Effector memory CD4-positive, alpha-beta T cell (primary cell): ENCODE measurements around the gene C9orf78.
A peak's percentile ranks its signal among the peaks of the same experiment; 100 is the strongest.
"Not testable (repeated sequence)": the region's sequence is repeated elsewhere in the genome, so short reads cannot be mapped to it uniquely, and the experiment has no call there.

Experiments
- DNase-seq, 3 donors: peaks; one replicate each; pipeline ENCODE4 v3.0.0-alpha.2; 2020
- H3K27ac ChIP-seq: 2 replicates; pipeline ENCODE4 v1.7.0; 2013; ENCODE audit warnings: mild to moderate bottlenecking, low read length, moderate library complexity; ENCODE audit not compliant: insufficient read depth, poor library complexity, severe bottlenecking
- H3K27me3 ChIP-seq: replicated peaks from 2 replicates; pipeline ENCODE4 v1.7.0; 2013; ENCODE audit warnings: mild to moderate bottlenecking, low read length; ENCODE audit not compliant: insufficient read depth, control insufficient read depth, poor library complexity, severe bottlenecking
- H3K36me3 ChIP-seq: 2 replicates; pipeline ENCODE4 v1.7.0; 2013; ENCODE audit warnings: mild to moderate bottlenecking, low read length, moderate library complexity; ENCODE audit not compliant: control insufficient read depth, insufficient read depth
- H3K4me1 ChIP-seq: 2 replicates; pipeline ENCODE4 v1.7.0; 2013; ENCODE audit warnings: low read length, mild to moderate bottlenecking; ENCODE audit not compliant: control insufficient read depth, insufficient read depth, poor library complexity, severe bottlenecking
- H3K4me3 ChIP-seq: 2 replicates; pipeline ENCODE4 v1.7.0; 2013; ENCODE audit warnings: low read length, low read depth, mild to moderate bottlenecking; ENCODE audit not compliant: insufficient read depth, poor library complexity, severe bottlenecking
- H3K9me3 ChIP-seq: 2 replicates; pipeline ENCODE4 v1.7.0; 2013; ENCODE audit warnings: mild to moderate bottlenecking, low read length, moderate library complexity; ENCODE audit not compliant: control insufficient read depth

C9orf78 gene

DNA sequence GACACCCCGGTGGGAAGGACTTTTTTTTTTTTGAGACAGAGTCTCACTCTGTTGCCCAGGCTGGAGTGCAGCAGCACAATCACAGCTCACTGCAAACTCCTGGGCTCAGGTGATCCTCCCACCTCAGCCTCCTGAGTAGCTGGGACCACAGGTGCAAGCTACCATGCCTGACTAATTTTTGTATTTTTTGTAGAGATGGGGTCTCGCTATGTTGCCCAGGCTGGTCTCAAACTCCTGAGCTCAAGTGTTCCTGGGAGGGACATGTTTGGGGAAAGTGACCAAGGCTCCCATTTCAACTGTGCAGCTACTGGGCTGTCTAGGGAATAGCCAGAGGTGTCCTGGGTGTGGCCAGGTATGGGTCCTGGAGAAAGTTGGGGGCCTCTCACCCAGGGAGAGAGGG, 39.0 kb downstream of the C9orf78 start:
- not testable (repeated sequence) for H3K4me1 ChIP-seq, DNase-seq, H3K4me3 ChIP-seq, H3K9me3 ChIP-seq, H3K36me3 ChIP-seq, H3K27ac ChIP-seq, H3K27me3 ChIP-seq

DNA sequence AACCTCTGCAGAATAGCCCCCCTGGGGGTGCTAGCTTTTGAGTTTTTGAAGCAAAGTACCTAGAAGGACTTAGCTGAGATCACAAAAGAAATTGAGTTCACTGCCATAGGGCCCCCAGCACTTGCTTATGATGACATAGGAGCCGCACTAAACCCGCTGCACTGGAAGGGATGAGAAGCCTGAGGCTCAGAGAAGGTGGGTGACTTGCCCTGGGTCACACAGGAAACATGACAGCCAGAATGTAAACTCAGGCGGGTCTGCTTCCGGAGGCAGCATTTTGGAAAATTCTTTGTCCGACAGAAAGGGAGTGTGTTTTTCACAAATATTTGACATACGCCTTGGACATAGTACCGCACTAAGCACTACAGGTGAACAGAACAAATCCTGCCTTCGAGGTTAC, 40.5 kb downstream of the C9orf78 start:
- no peak for DNase-seq
- Histone ChIP-seq H3K4me3 (no peak overlapping the region), H3K36me3 (no peaks in the 10 kb centered on the region), H3K9me3 (no peaks in the 10 kb centered on the region), H3K27ac (no peak overlapping the region), H3K27me3 (no peaks in the 10 kb centered on the region), H3K4me1 (no peaks in the 10 kb centered on the region)

DNA sequence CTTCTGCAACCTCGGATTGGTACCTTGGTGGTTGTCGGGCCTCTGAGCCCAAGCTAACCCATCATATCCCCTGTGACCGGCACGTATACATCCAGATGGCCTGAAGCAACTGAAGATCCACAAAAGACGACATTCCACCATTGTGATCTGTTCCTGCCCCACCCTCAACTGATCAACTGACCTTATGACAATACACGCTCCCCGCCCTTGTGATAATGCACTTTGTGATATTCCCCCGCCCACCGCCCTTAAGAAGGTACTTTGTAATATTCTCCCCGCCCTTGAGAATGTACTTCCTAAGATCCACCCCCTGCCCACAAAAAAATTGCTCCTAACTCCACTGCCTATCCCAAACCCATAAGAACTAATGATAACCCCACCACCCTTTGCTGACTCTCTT, 48.6 kb downstream of the C9orf78 start:
- Histone ChIP-seq H3K4me3 (no peak overlapping the region), H3K27me3 (no peaks in the 10 kb centered on the region), H3K36me3 (no peaks in the 10 kb centered on the region), H3K4me1 (no peaks in the 10 kb centered on the region), H3K27ac (no peak overlapping the region), H3K9me3 (no peaks in the 10 kb centered on the region)
- no peak for DNase-seq

DNA sequence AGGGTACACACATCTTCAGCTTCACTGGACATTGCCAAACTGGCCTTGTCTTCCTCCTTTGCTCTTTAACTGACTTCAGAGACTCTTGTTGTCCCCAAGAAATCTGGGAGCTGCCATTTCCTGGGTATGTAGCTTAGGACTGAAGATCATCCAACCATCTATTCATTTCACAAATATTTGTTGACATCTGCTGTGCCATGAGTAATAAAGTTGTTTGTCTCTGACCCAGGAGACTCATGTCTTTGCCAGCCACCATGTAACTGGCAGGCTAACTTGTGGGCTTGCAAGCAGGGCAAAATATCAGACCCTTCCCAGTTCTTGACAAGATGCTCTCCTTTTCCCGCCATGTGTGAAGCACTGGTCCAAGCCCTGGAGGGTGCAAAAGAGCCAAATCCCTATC, 49.2 kb downstream of the C9orf78 start:
- Histone ChIP-seq H3K27ac (no peak overlapping the region), H3K9me3 (no peaks in the 10 kb centered on the region), H3K27me3 (no peaks in the 10 kb centered on the region), H3K36me3 (no peaks in the 10 kb centered on the region), H3K4me1 (no peaks in the 10 kb centered on the region), H3K4me3 (no peak overlapping the region)
- DNase-seq = no peak

DNA sequence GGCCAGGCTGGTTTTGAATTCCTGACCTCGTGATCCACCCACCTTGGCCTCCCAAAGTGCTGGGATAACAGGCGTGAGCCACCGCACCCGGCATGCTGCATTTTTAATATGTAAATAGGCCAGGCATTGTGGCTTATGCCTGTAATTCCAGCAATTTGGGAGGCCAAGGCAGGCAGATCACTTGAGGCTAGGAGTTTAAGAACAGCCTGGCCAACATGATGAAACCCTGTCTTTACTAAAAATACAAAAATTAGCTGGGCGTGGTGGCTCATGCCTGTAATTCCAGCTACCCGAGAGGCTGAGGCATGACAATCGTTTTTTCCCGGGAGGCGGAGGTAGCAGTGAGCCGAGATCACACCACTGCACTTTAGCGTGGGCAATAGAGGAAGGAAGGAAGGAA, 50.1 kb downstream of the C9orf78 start:
- DNase-seq = not testable (repeated sequence)

DNA sequence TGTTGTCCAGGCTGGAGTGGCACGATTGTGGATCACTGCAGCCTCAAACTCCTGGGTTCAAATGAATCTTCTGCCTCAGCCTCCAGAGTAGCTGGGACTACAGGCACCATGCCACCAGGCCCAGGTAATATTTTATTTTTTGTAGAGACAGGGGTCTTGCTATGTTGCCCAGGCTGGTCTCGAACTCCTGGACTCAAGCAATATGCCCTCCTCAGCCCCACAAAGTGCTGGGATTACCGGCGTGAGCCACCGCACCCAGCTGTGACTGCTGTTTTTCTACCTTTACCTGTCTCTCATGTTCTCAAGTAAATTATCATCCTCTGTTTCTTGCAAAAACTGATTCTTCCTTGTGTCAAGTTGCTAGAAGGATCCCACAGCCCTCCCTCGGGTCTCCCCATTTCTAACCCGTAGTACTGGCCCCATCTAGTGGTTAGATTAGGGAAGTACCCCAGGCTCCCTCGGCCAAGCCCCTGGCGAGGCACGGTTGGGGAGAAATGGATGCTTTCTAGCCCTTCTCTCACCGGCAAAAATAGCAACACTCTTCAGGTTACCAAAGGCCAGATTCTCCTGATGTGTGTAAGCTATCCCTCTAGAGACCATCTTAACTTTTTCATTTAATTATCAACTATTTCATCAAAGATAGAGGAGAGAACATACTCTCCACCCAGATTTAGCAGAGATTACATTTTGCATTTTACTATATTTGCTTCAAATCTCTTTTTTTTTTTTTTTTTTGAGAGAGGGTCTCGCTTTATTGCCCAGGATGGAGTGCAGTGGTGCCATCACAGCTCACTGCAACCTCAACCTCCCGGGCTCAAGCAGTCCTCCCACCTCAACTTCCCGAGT, 51.3 kb downstream of the C9orf78 start:
- Histone ChIP-seq H3K4me3 (no peak overlapping the region), H3K36me3 (no peaks in the 10 kb centered on the region), H3K9me3 (no peaks in the 10 kb centered on the region), H3K4me1 (no peaks in the 10 kb centered on the region), H3K27me3 (no peaks in the 10 kb centered on the region), H3K27ac (no peak overlapping the region)
- DNase-seq = peak; percentile 38 to 51 (median 45)

More for the DNA sequence above, 50.1 kb downstream of the C9orf78 start:
- not testable (repeated sequence) for H3K27ac ChIP-seq, H3K4me1 ChIP-seq, H3K36me3 ChIP-seq, H3K9me3 ChIP-seq, H3K4me3 ChIP-seq, H3K27me3 ChIP-seq

DNA sequence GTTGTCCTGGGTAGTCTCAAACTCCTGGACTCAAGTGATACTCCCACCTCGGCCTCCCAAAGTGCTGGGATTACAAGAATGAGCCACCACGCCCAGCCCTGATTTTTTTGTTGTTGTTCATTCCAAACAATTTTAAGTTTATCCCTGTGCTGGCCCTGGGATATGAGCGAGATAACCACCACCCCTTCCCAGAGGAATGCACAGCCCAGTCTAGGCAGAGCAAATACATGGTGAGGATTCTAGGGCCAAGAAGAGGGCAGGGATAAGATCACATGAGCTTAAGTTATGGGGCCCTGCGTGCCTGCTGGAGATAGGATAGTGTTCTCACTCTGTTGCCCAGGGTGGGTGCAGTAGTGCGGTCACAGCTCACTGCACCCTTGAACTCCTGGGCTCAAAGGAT, 53.1 kb downstream of the C9orf78 start:
- no peaks in the 10 kb centered on the region for H3K27me3 ChIP-seq
- H3K27ac ChIP-seq = no peak overlapping the region
- H3K9me3 ChIP-seq = no peaks in the 10 kb centered on the region
- H3K4me3 ChIP-seq = no peak overlapping the region
- no peak for DNase-seq
- H3K4me1 ChIP-seq = peaks cover 6% of the 10 kb centered on the region
- no peaks in the 10 kb centered on the region for H3K36me3 ChIP-seq

DNA sequence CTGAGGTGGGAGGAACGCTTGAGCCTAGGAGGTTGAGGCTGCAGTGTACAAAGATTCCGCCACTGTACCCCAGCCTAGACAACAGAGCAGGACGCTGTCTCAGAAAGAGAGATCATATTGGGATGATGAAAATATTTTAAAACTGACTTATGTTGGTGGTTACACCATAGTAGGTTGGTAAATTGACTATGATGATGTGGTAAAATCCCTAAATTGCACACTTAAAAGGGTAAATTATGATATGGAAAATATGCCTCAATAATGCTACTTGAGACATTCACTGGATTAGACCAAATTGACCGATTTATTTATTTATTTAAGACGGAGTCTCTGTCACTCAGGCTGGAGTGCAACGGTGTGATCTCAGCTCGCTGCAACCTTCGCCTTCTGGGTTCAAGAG, 53.9 kb downstream of the C9orf78 start:
- Histone ChIP-seq H3K27ac (no peak overlapping the region), H3K27me3 (no peaks in the 10 kb centered on the region)

DNA sequence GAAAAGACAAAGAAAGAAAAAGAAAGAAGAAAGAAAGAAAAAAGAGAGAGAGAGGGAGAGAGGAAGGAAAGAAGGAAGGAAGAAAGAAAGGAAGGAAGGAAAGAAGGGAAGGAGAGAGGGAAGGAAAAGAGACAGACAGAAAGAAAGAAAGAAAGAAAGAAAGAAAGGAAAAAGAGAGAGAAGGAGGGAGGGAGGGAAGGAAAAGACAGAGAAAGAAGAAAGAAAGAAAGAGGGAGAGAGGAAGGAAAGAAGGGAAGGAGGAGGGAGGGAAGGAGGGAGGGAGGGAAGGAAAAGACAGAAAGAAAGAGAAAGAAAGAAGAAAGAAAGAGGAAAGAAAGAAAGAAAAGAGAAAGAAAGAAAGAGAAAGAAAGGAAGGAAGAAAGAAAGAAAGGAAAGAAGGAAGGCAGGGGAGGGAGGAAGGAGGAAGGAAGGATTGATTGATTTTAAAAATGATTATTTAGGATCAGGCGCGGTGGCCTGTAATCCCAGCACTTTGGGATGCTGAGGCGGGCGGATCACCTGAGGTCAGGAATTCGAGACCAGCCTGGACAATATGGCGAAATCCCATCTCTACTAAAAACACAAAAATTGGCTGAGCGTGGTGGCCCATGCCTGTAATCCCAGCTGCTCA, 55.4 kb downstream of the C9orf78 start:
- Histone ChIP-seq H3K9me3 (no peaks in the 10 kb centered on the region), H3K27me3 (no peaks in the 10 kb centered on the region), H3K36me3 (no peaks in the 10 kb centered on the region), H3K27ac (no peak overlapping the region), H3K4me1 (peaks cover 8% of the 10 kb centered on the region), H3K4me3 (no peak overlapping the region)
- no peak for DNase-seq

More for the DNA sequence above, 53.9 kb downstream of the C9orf78 start:
- no peaks in the 10 kb centered on the region for H3K9me3 ChIP-seq
- H3K4me3 ChIP-seq = no peak overlapping the region
- DNase-seq = no peak
- peaks cover 8% of the 10 kb centered on the region for H3K4me1 ChIP-seq
- no peaks in the 10 kb centered on the region for H3K36me3 ChIP-seq

DNA sequence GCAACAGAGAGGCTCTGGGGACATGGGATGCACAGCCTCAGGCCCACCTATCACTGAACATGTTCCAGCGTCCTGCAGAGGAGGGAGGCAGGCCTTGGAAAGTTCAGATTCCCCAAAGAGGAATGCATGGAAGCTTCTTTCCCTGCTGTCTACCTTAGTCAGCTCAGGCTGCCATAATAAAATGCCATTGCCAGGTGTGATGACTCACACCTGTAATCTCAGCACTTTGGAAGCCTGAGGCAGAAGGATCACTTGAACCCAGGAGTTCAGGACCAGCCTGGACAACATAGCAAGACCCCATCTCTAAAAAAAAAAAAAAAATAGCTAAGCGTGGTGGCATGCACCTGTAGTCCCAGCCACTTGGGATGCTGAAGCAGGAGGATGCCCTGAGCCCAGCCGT, 56.6 kb downstream of the C9orf78 start:
- no peaks in the 10 kb centered on the region for H3K36me3 ChIP-seq
- DNase-seq = no peak
- H3K27me3 ChIP-seq = no peaks in the 10 kb centered on the region
- no peak overlapping the region for H3K4me3 ChIP-seq
- no peaks in the 10 kb centered on the region for H3K9me3 ChIP-seq
- H3K27ac ChIP-seq = no peak overlapping the region
- H3K4me1 ChIP-seq = peaks cover 8% of the 10 kb centered on the region
